ENCODE measurements around the gene GNG12. TPM values are rescaled to one million over a fixed set of nuclear protein-coding genes. Genes with fewer than 3 reads are reported as not detected.

The GNG12 gene
- total RNA-seq, 1 donor from 2014 or later: 67.8 TPM

DNA sequence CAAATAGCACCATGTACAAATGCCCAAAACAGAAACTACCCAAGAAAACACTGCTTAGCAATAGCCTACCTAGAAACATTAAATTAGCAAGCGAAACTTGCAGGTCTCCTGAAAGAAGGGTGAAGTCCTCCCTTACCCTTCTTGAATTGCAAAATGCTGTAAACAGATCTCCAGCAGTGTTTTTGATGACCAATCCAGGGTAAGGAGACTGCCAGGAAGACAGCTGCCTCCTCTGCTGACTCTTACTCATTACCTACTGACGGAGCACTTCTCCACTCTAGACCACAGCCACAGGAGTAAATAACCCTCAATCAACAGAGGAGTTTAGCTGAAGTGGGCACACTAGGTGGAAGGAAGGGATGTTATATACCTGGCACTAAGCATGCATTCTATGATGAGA lies 180.5 kb downstream of the GNG12 start:
- intact Hi-C loops (cut with DNase I): no loop called here
- ATAC-seq: peak; percentile 51

More for the DNA sequence above, 180.5 kb downstream of the GNG12 start:
- no peak for DNase-seq (ENCODE audit: low spot score)

Other genes starting within 250 kb of the GNG12 start
- 34.6 TPM for gene GADD45A, start 148.3 kb downstream of the GNG12 start, total RNA-seq
- 2.2 TPM for gene DIRAS3, start 217.2 kb upstream of the GNG12 start, total RNA-seq

Data from sciatic nerve (tissue), 2 donors.